ENCODE results near the gene ADD1. TPM values are rescaled to one million over a fixed set of nuclear protein-coding genes. Genes with fewer than 3 reads are reported as not detected.

ADD1 gene
- polyA plus RNA-seq, 3 donors = 76.1 to 122 (median 103) TPM

DNA sequence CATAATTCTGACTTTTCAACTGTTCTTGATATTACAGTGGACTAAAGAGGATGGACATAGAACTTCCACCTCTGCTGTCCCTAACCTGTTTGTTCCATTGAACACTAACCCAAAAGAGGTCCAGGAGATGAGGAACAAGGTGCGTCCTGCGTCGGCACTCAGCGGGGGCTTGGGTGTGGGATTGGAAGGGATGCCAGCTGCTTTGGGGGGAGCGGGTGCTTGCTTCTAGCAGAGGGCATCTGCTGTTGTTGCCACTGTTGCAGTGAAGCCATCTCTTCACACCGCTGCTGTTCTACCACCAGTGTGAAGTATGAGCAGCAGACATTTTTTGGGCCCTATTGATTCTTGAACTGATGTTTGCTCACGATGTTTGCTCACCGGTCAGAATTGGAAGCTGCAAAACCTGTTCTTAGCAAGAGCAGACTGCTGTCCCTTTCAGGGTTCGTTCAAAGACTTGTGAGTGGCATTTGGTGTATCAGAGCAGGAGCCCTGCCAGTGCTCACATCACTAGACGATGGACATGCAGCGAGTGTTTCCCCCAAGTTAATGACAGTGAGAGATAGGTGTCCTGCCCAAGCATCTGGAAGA, 64.2 kb downstream of the ADD1 start:
- no peak overlapping the region for H3K4me3 Mint-ChIP-seq
- no peaks in the 10 kb centered on the region for H3K4me1 ChIP-seq (ENCODE audit: control insufficient read depth in 1 of 2, insufficient read depth in 2 of 2, low read length in 2 of 2)
- H3K27me3 ChIP-seq (ENCODE audit: control insufficient read depth in 2 of 2, insufficient read depth in 2 of 2, low read length in 2 of 2) = no peaks in the 10 kb centered on the region
- TF ChIP-seq, protein P1, sequence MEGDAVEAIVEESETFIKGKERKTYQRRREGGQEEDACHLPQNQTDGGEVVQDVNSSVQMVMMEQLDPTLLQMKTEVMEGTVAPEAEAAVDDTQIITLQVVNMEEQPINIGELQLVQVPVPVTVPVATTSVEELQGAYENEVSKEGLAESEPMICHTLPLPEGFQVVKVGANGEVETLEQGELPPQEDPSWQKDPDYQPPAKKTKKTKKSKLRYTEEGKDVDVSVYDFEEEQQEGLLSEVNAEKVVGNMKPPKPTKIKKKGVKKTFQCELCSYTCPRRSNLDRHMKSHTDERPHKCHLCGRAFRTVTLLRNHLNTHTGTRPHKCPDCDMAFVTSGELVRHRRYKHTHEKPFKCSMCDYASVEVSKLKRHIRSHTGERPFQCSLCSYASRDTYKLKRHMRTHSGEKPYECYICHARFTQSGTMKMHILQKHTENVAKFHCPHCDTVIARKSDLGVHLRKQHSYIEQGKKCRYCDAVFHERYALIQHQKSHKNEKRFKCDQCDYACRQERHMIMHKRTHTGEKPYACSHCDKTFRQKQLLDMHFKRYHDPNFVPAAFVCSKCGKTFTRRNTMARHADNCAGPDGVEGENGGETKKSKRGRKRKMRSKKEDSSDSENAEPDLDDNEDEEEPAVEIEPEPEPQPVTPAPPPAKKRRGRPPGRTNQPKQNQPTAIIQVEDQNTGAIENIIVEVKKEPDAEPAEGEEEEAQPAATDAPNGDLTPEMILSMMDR (IDR thresholded peaks at IDR 0.05) = no peak
- peaks cover 20% of the 10 kb centered on the region for H4K20me1 ChIP-seq (ENCODE audit: insufficient read depth, low read length)
- peaks cover 92 to 97% of the 10 kb centered on the region in 2 donors for H3K36me3 ChIP-seq (replicated peaks in 1 of 2; ENCODE audit: control insufficient read depth in 1 of 2, insufficient read depth in 2 of 2, low read length in 2 of 2)
- H2AFZ ChIP-seq (ENCODE audit: insufficient read depth, low read depth, low read length, poor library complexity, severe bottlenecking) = no peak overlapping the region
- H3K9me3 Mint-ChIP-seq = peaks cover 0 to 2% (median 0%) of the 10 kb centered on the region in 7 donors
- H3K27ac Mint-ChIP-seq = peak overlapping the region in 2 of 7 donors; percentile 10 to 59
- H3K79me2 ChIP-seq (ENCODE audit: insufficient read depth, low read length) = no peaks in the 10 kb centered on the region
- no peak overlapping the region for H3K9ac ChIP-seq (ENCODE audit: insufficient read depth, low read length, poor library complexity, severe bottlenecking)
- no peaks in the 10 kb centered on the region for H3K4me1 Mint-ChIP-seq
- no peaks in the 10 kb centered on the region for H3K9me3 ChIP-seq (replicated peaks in 1 of 2; ENCODE audit: control insufficient read depth in 1 of 2, insufficient read depth in 1 of 2, low read length in 2 of 2)
- intact Hi-C loops (cut with micrococcal nuclease) = no loop called here
- H3K27ac ChIP-seq (ENCODE audit: low read depth in 1 of 2, low read length in 2 of 2) = peak overlapping the region in 1 of 2 donors; percentile 14
- DNase-seq = no peak
- no peak overlapping the region for H3K4me2 ChIP-seq (replicated peaks; ENCODE audit: extremely low read depth, low read length, poor library complexity, severe bottlenecking)
- no peak overlapping the region for H3K4me3 ChIP-seq (replicated peaks in 1 of 3; ENCODE audit: low read depth in 2 of 3, low read length in 3 of 3)
- peaks cover 88 to 94% of the 10 kb centered on the region in 2 donors for H3K36me3 Mint-ChIP-seq
- peaks cover 0 to 2% (median 0%) of the 10 kb centered on the region in 3 donors for H3K27me3 Mint-ChIP-seq (ENCODE audit: low read depth in 3 of 3)
- WGBS (ENCODE audit: insufficient coverage) = 100% methylated on average over 5 of the region's 11 CpGs

DNA sequence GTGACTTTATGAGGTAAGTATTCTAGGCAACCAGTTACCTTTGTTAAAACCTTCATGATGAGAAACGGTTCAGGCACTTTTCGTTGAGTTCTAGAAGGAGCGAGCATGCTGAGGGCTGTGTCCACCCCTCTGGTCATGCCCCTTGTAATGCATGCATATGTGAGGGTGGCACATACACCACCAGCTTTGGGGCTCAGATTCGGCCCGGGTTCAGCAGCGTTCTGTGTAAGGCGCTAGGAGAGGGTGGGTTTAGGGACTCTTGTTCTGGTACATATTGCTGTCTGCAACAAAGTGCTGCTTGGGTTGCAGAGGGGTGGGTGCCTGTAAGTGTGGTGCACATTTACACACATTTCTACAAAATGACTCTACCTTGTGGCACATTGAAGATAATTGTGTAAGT, 65.0 kb downstream of the ADD1 start:
- H3K36me3 Mint-ChIP-seq = peaks cover 87 to 94% of the 10 kb centered on the region in 2 donors
- H3K4me3 Mint-ChIP-seq = no peak overlapping the region
- no peaks in the 10 kb centered on the region for H3K9me3 ChIP-seq (replicated peaks in 1 of 2; ENCODE audit: control insufficient read depth in 1 of 2, insufficient read depth in 1 of 2, low read length in 2 of 2)
- H2AFZ ChIP-seq (ENCODE audit: insufficient read depth, low read depth, low read length, poor library complexity, severe bottlenecking) = no peak overlapping the region
- peaks cover 2% of the 10 kb centered on the region for H3K4me1 Mint-ChIP-seq
- H3K79me2 ChIP-seq (ENCODE audit: insufficient read depth, low read length) = no peaks in the 10 kb centered on the region
- H3K9me3 Mint-ChIP-seq = peaks cover 0 to 2% (median 0%) of the 10 kb centered on the region in 7 donors
- H3K4me2 ChIP-seq (replicated peaks; ENCODE audit: extremely low read depth, low read length, poor library complexity, severe bottlenecking) = no peak overlapping the region
- peaks cover 88 to 98% of the 10 kb centered on the region in 2 donors for H3K36me3 ChIP-seq (replicated peaks in 1 of 2; ENCODE audit: control insufficient read depth in 1 of 2, insufficient read depth in 2 of 2, low read length in 2 of 2)
- peak overlapping the region in 1 of 7 donors; percentile 42 for H3K27ac Mint-ChIP-seq
- TF ChIP-seq, protein P1 (IDR thresholded peaks at IDR 0.05) = no peak
- intact Hi-C loops (cut with micrococcal nuclease) = no loop called here
- no peak for DNase-seq
- peaks cover 0 to 2% (median 0%) of the 10 kb centered on the region in 3 donors for H3K27me3 Mint-ChIP-seq (ENCODE audit: low read depth in 3 of 3)
- H3K4me3 ChIP-seq (replicated peaks in 1 of 3; ENCODE audit: low read depth in 2 of 3, low read length in 3 of 3) = no peak overlapping the region
- no peak overlapping the region for H3K27ac ChIP-seq (ENCODE audit: low read depth in 1 of 2, low read length in 2 of 2)
- H4K20me1 ChIP-seq (ENCODE audit: insufficient read depth, low read length) = peaks cover 22% of the 10 kb centered on the region
- 100% methylated on average over 3 of the region's 7 CpGs for WGBS (ENCODE audit: insufficient coverage)
- H3K4me1 ChIP-seq (ENCODE audit: control insufficient read depth in 1 of 2, insufficient read depth in 2 of 2, low read length in 2 of 2) = no peaks in the 10 kb centered on the region
- no peak overlapping the region for H3K9ac ChIP-seq (ENCODE audit: insufficient read depth, low read length, poor library complexity, severe bottlenecking)
- H3K27me3 ChIP-seq (ENCODE audit: control insufficient read depth in 2 of 2, insufficient read depth in 2 of 2, low read length in 2 of 2) = no peaks in the 10 kb centered on the region
